K562 (cell line): ENCODE measurements around the gene DRAXIN. TPM values are rescaled to one million over a fixed set of nuclear protein-coding genes. Genes with fewer than 3 reads are reported as not detected.

Experiments used
- ATAC-seq: fragments of 200-7000 bp; cut with Tn5 transposase; 3 replicates; pipeline ENCODE4 v1.9.1; 2020; ENCODE audit warnings: moderate library complexity
- BruUV-seq: library from RNA; stranded (reverse); fragments of 400-500 nt; replicated peaks from 2 replicates; lab custom pipeline; 2021; lab: Mats Ljungman, UMichigan
- CTCF ChIA-PET: fragments of 300-600 bp; formaldehyde crosslinking; extraction: SDS; loops from one replicate; lab custom pipeline; 2021; ENCODE audit warnings: low intra/inter-chr PET ratio; lab: Yijun Ruan, JAX
- POLR2A ChIA-PET: fragments of 300-600, 350-650 bp; sonication (Branson Sonifier 250); formaldehyde crosslinking; extraction: SDS; loops from one replicate; lab custom pipeline; 2021; ENCODE audit warnings: antibody characterized with exemption, inconsistent platforms; lab: Yijun Ruan, JAX
- DNase-seq, 4 experiments: peaks; one replicate each; pipeline versions ENCODE4 v3.0.0 to v3.0.0-alpha.2; 2011 to 2018; ENCODE audit warnings: low spot score in 3 of 4, mixed read lengths in 3 of 4; ENCODE audit errors: extremely low read depth in 1 of 4
- FAIRE-seq: peaks from 2 replicates; lab custom pipeline; 2011; peaks lifted over from hg19 to GRCh38; lab: Jason Lieb, UNC
- H2AFZ ChIP-seq: 2 replicates; pipeline ENCODE4 v1.6.0; 2011; ENCODE audit warnings: low read depth, low read length, control low read depth, inconsistent platforms
- H3K27ac ChIP-seq: fragments of 200-600 bp; 3 replicates; pipeline ENCODE4 v1.8.0; 2011; ENCODE audit warnings: low read depth, mild to moderate bottlenecking, control low read depth, inconsistent platforms, low read length, moderate library complexity, mixed read lengths; ENCODE audit errors: extremely low read depth
- H3K27me3 ChIP-seq, 2 experiments: fragments of 300-600 bp in 1 of 2; 2 replicates in 1 of 2; 3 replicates in 1 of 2; pipeline versions ENCODE4 v1.6.0 to v1.8.0; 2011; ENCODE audit warnings: inconsistent platforms in 2 of 2, low read length in 2 of 2, mild to moderate bottlenecking in 1 of 2, mixed read lengths in 1 of 2, moderate library complexity in 1 of 2; ENCODE audit not compliant: control insufficient read depth in 2 of 2, insufficient read depth in 2 of 2
- H3K36me3 ChIP-seq: fragments of 300-600 bp; 3 replicates; pipeline ENCODE4 v1.8.0; 2011; ENCODE audit warnings: mild to moderate bottlenecking, low read length, inconsistent platforms; ENCODE audit not compliant: control insufficient read depth, insufficient read depth
- H3K4me1 ChIP-seq, 2 experiments: fragments of 200-600 bp in 1 of 2; replicated peaks in 1 of 2; 2 replicates in 1 of 2; 3 replicates in 1 of 2; pipeline versions ENCODE4 v1.5.1 to v1.8.0; 2011; ENCODE audit warnings: inconsistent platforms in 2 of 2, low read length in 2 of 2, mild to moderate bottlenecking in 1 of 2, mixed read lengths in 1 of 2, moderate library complexity in 1 of 2; ENCODE audit not compliant: control insufficient read depth in 2 of 2, insufficient read depth in 2 of 2
- H3K4me2 ChIP-seq: 2 replicates; pipeline ENCODE4 v1.6.1; 2011; ENCODE audit warnings: low read length, control low read depth, inconsistent platforms, mixed read lengths; ENCODE audit not compliant: insufficient read depth
- H3K4me3 ChIP-seq: fragments of 200-600 bp; sonication (generic), shearing (Covaris generic); 2 replicates; pipeline ENCODE4 v1.5.1; 2016; ENCODE audit warnings: control low read depth, inconsistent platforms
- H3K79me2 ChIP-seq: fragments of 200-600 bp; 3 replicates; pipeline ENCODE4 v1.8.0; 2011; ENCODE audit warnings: low read length, inconsistent platforms; ENCODE audit not compliant: control insufficient read depth, insufficient read depth
- H3K9ac ChIP-seq, 2 experiments: 2 replicates each; pipeline versions ENCODE4 v1.6.0 to v1.6.1; 2011; ENCODE audit warnings: low read depth in 2 of 2, low read length in 2 of 2, control low read depth in 1 of 2, inconsistent platforms in 1 of 2, mild to moderate bottlenecking in 1 of 2, mixed read lengths in 1 of 2; ENCODE audit not compliant: insufficient read depth in 1 of 2
- H3K9me1 ChIP-seq: one replicate; pipeline ENCODE4 v1.6.0; 2011; ENCODE audit warnings: inconsistent platforms, mild to moderate bottlenecking, low read length, moderate library complexity; ENCODE audit not compliant: control insufficient read depth, insufficient read depth
- H3K9me3 ChIP-seq: replicated peaks from 2 replicates; pipeline ENCODE4 v1.5.1; 2011; ENCODE audit warnings: low read depth, low read length, inconsistent platforms; ENCODE audit not compliant: control insufficient read depth, insufficient read depth
- H4K20me1 ChIP-seq: replicated peaks from 2 replicates; pipeline ENCODE4 v1.6.1; 2011; ENCODE audit warnings: low read length, inconsistent platforms, mixed read lengths; ENCODE audit not compliant: control insufficient read depth, insufficient read depth
- ARID1B ChIP-seq: fragments of 450-650 bp; IDR thresholded peaks from 2 replicates; pipeline ENCODE4 v1.6.1; 2016; ENCODE audit warnings: antibody characterized with exemption, mild to moderate bottlenecking, inconsistent platforms
- CBX5 ChIP-seq: IDR thresholded peaks from 2 replicates; pipeline ENCODE4 v1.6.1; 2014; ENCODE audit warnings: low read depth, borderline replicate concordance
- ELF1 ChIP-seq: fragments of 200-800 bp; sonication (Bioruptor generic); IDR thresholded peaks from 2 replicates; pipeline ENCODE4 v1.6.1; 2016; ENCODE audit warnings: missing genetic modification characterization, missing compliant biosample characterization
- ETV1 ChIP-seq: fragments of 450-650 bp; conservative IDR thresholded peaks from 2 replicates; pipeline ENCODE4 v1.6.1; 2016; ENCODE audit warnings: missing genetic modification characterization, control low read depth, low read depth, missing compliant biosample characterization
- FOSL1 ChIP-seq: fragments of 200-800 bp; sonication (Bioruptor generic); conservative IDR thresholded peaks from 2 replicates; pipeline ENCODE4 v1.6.1; 2016; ENCODE audit warnings: missing genetic modification characterization, missing compliant biosample characterization
- GABPB2 ChIP-seq: fragments of 250-450 bp; sonication (Bioruptor Pico); conservative IDR thresholded peaks from 2 replicates; pipeline ENCODE4 v1.5.1; 2021; ENCODE audit warnings: mild to moderate bottlenecking
- NCOA2 ChIP-seq, 2 experiments: fragments of 450-650 bp; IDR thresholded peaks; 2 replicates each; pipeline ENCODE4 v1.6.1; 2018; ENCODE audit warnings: mild to moderate bottlenecking in 2 of 2, moderate library complexity in 1 of 2; ENCODE audit not compliant: partially characterized antibody in 2 of 2
- PTTG1 ChIP-seq: fragments of 450-650 bp; IDR thresholded peaks from 2 replicates; pipeline ENCODE4 v1.6.1; 2016; ENCODE audit warnings: low read depth, mild to moderate bottlenecking, missing genetic modification characterization, missing compliant biosample characterization
- RCOR1 ChIP-seq, 2 experiments: IDR thresholded peaks; 2 replicates each; pipeline ENCODE4 v1.6.1; 2012; ENCODE audit warnings: low read depth in 2 of 2, low read length in 2 of 2, borderline replicate concordance in 1 of 2, improper control_type of control experiment in 1 of 2
- SP2 ChIP-seq: IDR thresholded peaks from 2 replicates; pipeline ENCODE4 v1.6.1; 2011; ENCODE audit warnings: mild to moderate bottlenecking, low read depth, low read length, moderate library complexity; ENCODE audit not compliant: poor library complexity, severe bottlenecking; ENCODE audit errors: extremely low read depth
- TRIM24 ChIP-seq, 2 experiments: fragments of 450-650 bp; IDR thresholded peaks; 2 replicates each; pipeline ENCODE4 v1.6.1; 2016
- ZNF140 ChIP-seq: fragments of 250-450 bp; sonication (Bioruptor Pico); IDR thresholded peaks from 2 replicates; pipeline ENCODE4 v1.8.0; 2021; ENCODE audit warnings: moderate library complexity, mild to moderate bottlenecking, inconsistent platforms
- ZNF184 ChIP-seq: sonication (generic); formaldehyde crosslinking; IDR thresholded peaks from 2 replicates; pipeline ENCODE4 v1.5.0; 2020; ENCODE audit warnings: missing genetic modification reagents
- ZNF217 ChIP-seq: sonication (generic); formaldehyde crosslinking; IDR thresholded peaks from 2 replicates; pipeline ENCODE4 v1.8.0; 2022; ENCODE audit warnings: mild to moderate bottlenecking, missing genetic modification reagents
- ZNF444 ChIP-seq: fragments of 250-450 bp; sonication (Bioruptor Pico); IDR thresholded peaks from 2 replicates; pipeline ENCODE4 v1.4.0; 2020; ENCODE audit warnings: mild to moderate bottlenecking, moderate library complexity
- WGBS: fragments of 100-300 bp; shearing (Covaris generic); methylation state at CpG from one replicate; pipeline ENCODE4 v1.1.6; 2016; ENCODE audit warnings: low coverage, mixed read lengths; ENCODE audit not compliant: insufficient coverage; ENCODE audit errors: missing lambda C conversion rate; 5-methylcytosine and 5-hydroxymethylcytosine counted together
- in situ Hi-C: fragments of 300-500 bp; cut with MboI; formaldehyde crosslinking; loops from 4 replicates; pipeline ENCODE4 v1.15.0; 2018; ENCODE audit warnings: inconsistent platforms, mixed read lengths
- intact Hi-C: fragments of 100-400 bp; cut with micrococcal nuclease; formaldehyde crosslinking; loops from 2 replicates; pipeline ENCODE4 v1.14.2; 2022
- polyA plus RNA-seq, 8 experiments: library from polyadenylated mRNA; depleted of rRNA in 4 of 8; stranded (reverse) in 5 of 8; unstranded in 3 of 8; fragments of >200 nt; fragmentation: Nextera tagmentation in 2 of 8; fragmentation: Illumina TruSeq in 1 of 8; extraction: Ambion mirVana in 2 of 8; extraction: Trizol in 1 of 8; gene quantifications; 2 replicates each; pipeline versions ENCODE4 v1.2.1 to v1.2.3, GENCODE V29; 2011 to 2014; ENCODE audit warnings: inconsistent platforms in 1 of 8, missing spikeins in 1 of 8
- total RNA-seq, 7 experiments: library from RNA; depleted of rRNA in 6 of 7; stranded (reverse); fragments of >200 nt in 6 of 7; fragmentation: Illumina TruSeq in 2 of 7; extraction: Trizol in 2 of 7; gene quantifications; 2 replicates each; pipeline versions ENCODE4 v1.2.1 to v1.2.3, GENCODE V29; 2011 to 2021; ENCODE audit warnings: low replicate concordance in 1 of 7

The DRAXIN gene
- total and polyA plus RNA-seq, 9 of the 15 experiments (the other 6 are each of a cell fraction or from before 2014, with no cell fraction given): 0.01 to 0.04 (median 0.01) TPM; not detected in 6

DNA sequence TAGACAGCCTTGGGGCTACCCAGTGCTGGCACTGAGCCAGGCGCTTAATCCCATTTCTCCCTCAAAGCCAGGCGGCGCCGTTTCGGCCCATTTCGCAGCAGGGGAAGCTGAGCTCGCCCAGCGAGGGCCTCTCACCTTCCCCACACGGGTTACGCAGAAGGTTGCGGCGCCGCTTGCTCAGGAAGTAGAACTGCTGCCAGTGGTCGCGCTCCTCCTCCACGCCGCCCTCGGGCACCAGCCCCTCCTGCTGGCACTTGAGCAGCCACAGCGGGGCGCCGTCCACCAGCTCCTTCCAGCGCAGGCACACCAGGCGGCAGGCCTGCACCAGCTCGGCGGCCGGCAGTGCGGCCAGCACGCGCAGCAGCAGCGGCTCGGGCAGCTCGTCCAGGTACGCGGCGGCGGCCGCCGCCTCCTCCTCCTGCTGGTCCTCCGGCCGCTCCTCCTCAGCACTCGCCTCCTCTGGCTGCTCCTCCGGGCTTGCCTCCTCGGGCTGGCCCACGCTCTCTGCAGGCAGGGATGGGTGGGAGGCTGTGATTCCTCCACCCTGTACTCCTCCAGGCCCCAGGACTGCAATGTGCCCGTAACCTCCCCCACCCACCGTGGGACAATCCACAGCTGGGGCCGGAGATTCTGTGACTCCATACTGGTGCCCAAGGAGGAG is 41.0 kb upstream of the DRAXIN start:
- BruUV-seq: no TSS peak
- no peaks in the 10 kb centered on the region for H3K9me1 ChIP-seq
- FAIRE-seq (no peak), ATAC-seq (peak; percentile 79), DNase-seq (peak; percentile 76 to 88 (median 81))
- 7% methylated on average over 45 of the region's 47 CpGs for WGBS
- in situ Hi-C loops: no loop called here
- peaks cover 19 to 64% of the 10 kb centered on the region in 2 experiments; a peak in 4 of 5 replicates for H3K4me1 ChIP-seq
- H3K4me2 ChIP-seq: peak overlapping the region; percentile 76
- H3K79me2 ChIP-seq: no peaks in the 10 kb centered on the region
- peak overlapping the region; percentile 17 for H3K4me3 ChIP-seq
- H3K36me3 ChIP-seq: no peaks in the 10 kb centered on the region
- H2AFZ ChIP-seq: peak overlapping the region; percentile 86
- CTCF ChIA-PET: interaction anchor here (0.5 to 3.7 kb wide), 11 partner anchors 14 to 317 kb away, joined by 3 to 52 read pairs (median 4); partner anchors contain the start of gene FBXO6
- H4K20me1 ChIP-seq: no peaks in the 10 kb centered on the region; the same call in 1 of the 2 replicates
- peak overlapping the region; percentile 24 to 86; a peak in 3 of 4 replicates for H3K9ac ChIP-seq
- no peaks in the 10 kb centered on the region for H3K9me3 ChIP-seq
- POLR2A ChIA-PET: interaction anchor here (0.5 to 2.2 kb wide), 13 partner anchors 9 to 339 kb away, joined by 3 to 13 read pairs (median 5); no protein-coding TSS in a partner anchor
- H3K27ac ChIP-seq: no peak overlapping the region
- intact Hi-C loops: loop anchor here (1.0 to 2.0 kb wide), 3 partner anchors 60 to 98 kb away; no protein-coding TSS in a partner anchor
- H3K27me3 ChIP-seq: no peaks in the 10 kb centered on the region; a peak in 1 of 5 replicates
- TF ChIP-seq ZNF184 (CRISPR knock-in tag) (no peak), FOSL1 (tag) (0 out of 2 replicates have a peak, but pooled peaks have one; percentile 17), GABPB2 (CRISPR knock-in tag) (no peak), ARID1B (peak; percentile 55), ZNF140 (CRISPR knock-in tag) (no peak), ZNF217 (CRISPR knock-in tag) (no peak), RCOR1 (IDR thresholded peaks at IDR 0.05; ENCODE audit: borderline replicate concordance in 1 of 2, low read depth in 2 of 2, low read length in 2 of 2) (peak; percentile 42 to 79; a peak in 3 of 4 replicates), ZNF444 (CRISPR knock-in tag) (no peak), NCOA2 (IDR thresholded peaks at IDR 0.05; ENCODE audit: partially characterized antibody in 2 of 2) (no peak), ETV1 (peak; percentile 56), TRIM24 (IDR thresholded peaks at IDR 0.05) (peak in 1 of 2 experiments; percentile 13; a peak in 1 of 4 replicates), ELF1 (no peak), SP2 (no peak), PTTG1 (tag) (no peak), CBX5 (peak; percentile 41; the same call in 1 of the 2 replicates)
